ENCODE results near the gene ERC2. TPM values are rescaled to one million over a fixed set of nuclear protein-coding genes. Genes with fewer than 3 reads are reported as not detected.

ERC2 gene
- total RNA-seq, 2 experiments from 2014 or later: not detected

DNA sequence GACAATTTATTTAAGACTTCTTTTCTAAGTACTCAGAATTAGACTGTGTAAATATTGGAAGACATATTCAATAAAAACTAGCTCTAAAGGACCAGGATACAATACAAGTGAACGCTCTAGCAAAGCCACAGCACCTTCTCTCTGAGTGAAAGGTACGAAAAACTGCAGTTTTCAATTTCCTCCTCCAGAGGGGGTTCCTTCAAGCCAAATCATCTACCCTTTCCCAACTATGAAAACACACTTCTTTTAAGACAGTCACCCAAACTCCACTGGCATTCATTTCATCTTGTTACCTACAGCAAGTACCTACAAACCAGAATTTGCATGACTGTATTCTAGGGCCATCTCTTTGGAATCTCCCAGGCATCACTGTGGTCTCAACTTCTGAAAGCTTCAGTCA, 165.8 kb downstream of the ERC2 start:
- H4K20me1 ChIP-seq (ENCODE audit: insufficient read depth, low read length): no peaks in the 10 kb centered on the region
- no peaks in the 10 kb centered on the region for H3K9me3 ChIP-seq (ENCODE audit: low read length)
- H3K9me2 ChIP-seq (ENCODE audit: insufficient read depth, low read length): no peaks in the 10 kb centered on the region
- H3K36me3 ChIP-seq (ENCODE audit: insufficient read depth, low read length): no peaks in the 10 kb centered on the region
- H3K4me1 ChIP-seq (ENCODE audit: insufficient read depth, low read length, poor library complexity, severe bottlenecking): peaks cover 39% of the 10 kb centered on the region
- TF ChIP-seq EZH2phosphoT487 (IDR thresholded peaks at IDR 0.05; ENCODE audit: borderline replicate concordance, low read depth, low read length) (no peak), CTCF (conservative IDR thresholded peaks at IDR 0.05; ENCODE audit: low read length) (peak; percentile 73)
- intact Hi-C loops (cut with micrococcal nuclease; ENCODE audit: unreplicated experiment): no loop called here
- BruUV-seq (replicated peaks): no TSS peak
- peak; percentile 46 for DNase-seq (ENCODE audit: low spot score)
- no peaks in the 10 kb centered on the region for H3K79me2 ChIP-seq (ENCODE audit: insufficient read depth, low read depth, low read length)
- H3K4me2 ChIP-seq (ENCODE audit: low read length): no peak overlapping the region
- H3K4me3 ChIP-seq (ENCODE audit: low read depth, low read length, poor library complexity, severe bottlenecking): no peak overlapping the region
- H2AFZ ChIP-seq (ENCODE audit: low read length): peak overlapping the region; percentile 0; the same call in 1 of the 2 replicates
- H3K27ac ChIP-seq (ENCODE audit: low read depth, low read length, poor library complexity, severe bottlenecking): no peak overlapping the region
- ChIA-PET POLR2A (no interaction called here), CTCF (ENCODE audit: unreplicated experiment) (no interaction called here)

DNA sequence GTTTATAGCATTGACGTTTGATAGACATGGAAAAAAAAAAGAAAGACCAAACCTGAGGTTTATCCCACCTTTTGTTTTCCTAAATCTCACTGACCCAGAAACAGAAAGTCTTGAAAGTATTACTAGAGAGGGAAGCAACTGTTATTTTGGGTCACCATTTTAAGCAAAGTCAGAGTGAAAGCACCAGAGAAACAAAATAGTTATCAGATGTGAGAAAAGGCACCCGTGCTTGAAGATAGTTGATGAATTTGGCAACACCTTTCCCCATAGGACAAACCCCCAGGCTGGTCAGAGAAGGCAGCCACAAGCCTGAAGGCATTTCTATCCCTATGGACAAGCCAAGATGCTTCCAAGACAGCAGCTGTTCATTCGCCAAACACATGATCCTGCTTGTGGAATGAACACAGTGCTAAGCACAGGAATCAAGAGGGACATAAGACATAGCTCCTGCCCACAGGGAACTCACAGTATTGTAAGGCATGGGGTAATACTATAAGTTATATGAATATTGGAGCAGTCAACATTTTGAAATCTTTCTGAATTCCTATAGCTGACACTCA, 170.9 kb downstream of the ERC2 start:
- Histone ChIP-seq H3K9me3 (ENCODE audit: low read length) (no peaks in the 10 kb centered on the region), H3K9me2 (ENCODE audit: insufficient read depth, low read length) (no peaks in the 10 kb centered on the region), H3K27ac (ENCODE audit: low read depth, low read length, poor library complexity, severe bottlenecking) (no peak overlapping the region), H4K20me1 (ENCODE audit: insufficient read depth, low read length) (no peaks in the 10 kb centered on the region), H2AFZ (ENCODE audit: low read length) (no peak overlapping the region), H3K36me3 (ENCODE audit: insufficient read depth, low read length) (no peaks in the 10 kb centered on the region), H3K4me3 (ENCODE audit: low read depth, low read length, poor library complexity, severe bottlenecking) (no peak overlapping the region), H3K4me2 (ENCODE audit: low read length) (no peak overlapping the region), H3K4me1 (ENCODE audit: insufficient read depth, low read length, poor library complexity, severe bottlenecking) (no peaks in the 10 kb centered on the region), H3K79me2 (ENCODE audit: insufficient read depth, low read depth, low read length) (no peaks in the 10 kb centered on the region)
- POLR2A ChIA-PET: interaction anchor here (0.6 to 0.7 kb wide), 2 partner anchors 55 to 501 kb away, joined by 3 to 5 read pairs; no protein-coding TSS in a partner anchor
- no peak for TF ChIP-seq CTCF (conservative IDR thresholded peaks at IDR 0.05; ENCODE audit: low read length)
- TF ChIP-seq EZH2phosphoT487 (IDR thresholded peaks at IDR 0.05; ENCODE audit: borderline replicate concordance, low read depth, low read length): no peak
- DNase-seq (ENCODE audit: low spot score): no peak
- no TSS peak for BruUV-seq (replicated peaks)
- CTCF ChIA-PET (ENCODE audit: unreplicated experiment): no interaction called here
- intact Hi-C loops (cut with micrococcal nuclease; ENCODE audit: unreplicated experiment): no loop called here

- Histone ChIP-seq H3K27ac (ENCODE audit: low read depth, low read length, poor library complexity, severe bottlenecking) (no peak overlapping the region), H4K20me1 (ENCODE audit: insufficient read depth, low read length) (no peaks in the 10 kb centered on the region), H3K4me3 (ENCODE audit: low read depth, low read length, poor library complexity, severe bottlenecking) (no peak overlapping the region), H2AFZ (ENCODE audit: low read length) (no peak overlapping the region), H3K9me3 (ENCODE audit: low read length) (no peaks in the 10 kb centered on the region), H3K4me2 (ENCODE audit: low read length) (no peak overlapping the region), H3K79me2 (ENCODE audit: insufficient read depth, low read depth, low read length) (no peaks in the 10 kb centered on the region), H3K9me2 (ENCODE audit: insufficient read depth, low read length) (no peaks in the 10 kb centered on the region), H3K36me3 (ENCODE audit: insufficient read depth, low read length) (no peaks in the 10 kb centered on the region), H3K4me1 (ENCODE audit: insufficient read depth, low read length, poor library complexity, severe bottlenecking) (no peaks in the 10 kb centered on the region)
- CTCF ChIA-PET (ENCODE audit: unreplicated experiment): no interaction called here
- DNase-seq (ENCODE audit: low spot score): no peak
- no TSS peak for BruUV-seq (replicated peaks)
- POLR2A ChIA-PET: no interaction called here
- TF ChIP-seq EZH2phosphoT487 (IDR thresholded peaks at IDR 0.05; ENCODE audit: borderline replicate concordance, low read depth, low read length) (no peak), CTCF (conservative IDR thresholded peaks at IDR 0.05; ENCODE audit: low read length) (no peak)
- intact Hi-C loops (cut with micrococcal nuclease; ENCODE audit: unreplicated experiment): no loop called here
Measured at GRCh38 chr3:56296361-56296760, 171.9 kb downstream of the ERC2 start.

Measured in OCI-LY7 (cell line).